Measurements from ENCODE around the gene C1QTNF6.
A peak's percentile ranks its signal among the peaks of the same experiment; 100 is the strongest.

The C1QTNF6 gene

DNA sequence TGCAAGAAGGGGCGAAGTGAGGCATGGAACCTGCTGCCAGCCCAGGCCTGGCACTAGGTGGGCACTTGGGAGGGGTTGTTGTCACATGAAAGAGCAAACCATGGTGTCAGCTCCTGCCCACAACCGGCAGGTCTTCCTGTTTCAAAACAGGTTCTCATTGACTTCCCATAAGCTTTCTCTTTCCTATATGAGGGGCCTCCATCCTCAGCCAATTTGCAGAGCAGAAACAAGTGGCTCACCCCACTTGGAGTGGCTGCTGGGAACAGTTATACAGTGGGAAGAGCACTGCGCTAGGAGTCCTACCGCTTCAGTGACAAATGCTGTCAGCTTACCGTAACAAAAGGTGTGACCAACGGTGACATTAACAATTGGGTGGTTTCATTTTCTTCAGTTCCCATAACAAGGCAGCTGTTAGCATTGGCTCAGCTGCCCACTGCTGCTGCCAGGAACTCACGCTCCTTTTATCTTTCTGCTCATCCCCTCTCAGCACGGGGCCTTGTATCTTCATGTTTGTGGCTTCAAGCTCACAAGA is 34.5 kb upstream of the C1QTNF6 start:
- H3K27me3 ChIP-seq (ENCODE audit: insufficient read depth, insufficient read length) = no peaks in the 10 kb centered on the region
- DNase-seq (ENCODE audit: low read depth, low spot score) = no peak
- H3K9me3 ChIP-seq (ENCODE audit: insufficient read depth, low read length) = no peaks in the 10 kb centered on the region; the same call in 1 of the 2 replicates
- H3K4me1 ChIP-seq (ENCODE audit: insufficient read depth, insufficient read length) = no peaks in the 10 kb centered on the region
- no peak for TF ChIP-seq ZNF274 (IDR thresholded peaks at IDR 0.05; ENCODE audit: low read depth, low read length)
- TF ChIP-seq SUZ12 (IDR thresholded peaks at IDR 0.05; ENCODE audit: extremely low read depth, insufficient read depth, insufficient read length) = no peak
- TF ChIP-seq YY1 (IDR thresholded peaks at IDR 0.05; ENCODE audit: insufficient read depth, insufficient read length) = no peak
- H3K36me3 ChIP-seq (ENCODE audit: insufficient read depth, insufficient read length, low read length) = peaks cover 6% of the 10 kb centered on the region
- H3K4me3 ChIP-seq (ENCODE audit: insufficient read length, low read depth) = no peak overlapping the region
- no peak overlapping the region for H3K9ac ChIP-seq (ENCODE audit: insufficient read length, low read depth)

GRCh38 chr22:37221424-37222333 is 33.6 kb upstream of the C1QTNF6 start:
- no peaks in the 10 kb centered on the region for H3K4me1 ChIP-seq (ENCODE audit: insufficient read depth, insufficient read length)
- H3K9ac ChIP-seq (ENCODE audit: insufficient read length, low read depth) = no peak overlapping the region
- peaks cover 6% of the 10 kb centered on the region for H3K36me3 ChIP-seq (ENCODE audit: insufficient read depth, insufficient read length, low read length)
- TF ChIP-seq YY1 (IDR thresholded peaks at IDR 0.05; ENCODE audit: insufficient read depth, insufficient read length) = no peak
- TF ChIP-seq SUZ12 (IDR thresholded peaks at IDR 0.05; ENCODE audit: extremely low read depth, insufficient read depth, insufficient read length) = no peak
- TF ChIP-seq ZNF274 (IDR thresholded peaks at IDR 0.05; ENCODE audit: low read depth, low read length) = no peak
- H3K4me3 ChIP-seq (ENCODE audit: insufficient read length, low read depth) = no peak overlapping the region
- DNase-seq (ENCODE audit: low read depth, low spot score) = no peak
- H3K27me3 ChIP-seq (ENCODE audit: insufficient read depth, insufficient read length) = no peaks in the 10 kb centered on the region
- H3K9me3 ChIP-seq (ENCODE audit: insufficient read depth, low read length) = no peaks in the 10 kb centered on the region; the same call in 1 of the 2 replicates

- H3K36me3 ChIP-seq (ENCODE audit: insufficient read depth, insufficient read length, low read length) = peaks cover 4% of the 10 kb centered on the region
- no peaks in the 10 kb centered on the region for H3K4me1 ChIP-seq (ENCODE audit: insufficient read depth, insufficient read length)
- TF ChIP-seq SUZ12 (IDR thresholded peaks at IDR 0.05; ENCODE audit: extremely low read depth, insufficient read depth, insufficient read length) (no peak), ZNF274 (IDR thresholded peaks at IDR 0.05; ENCODE audit: low read depth, low read length) (peak; percentile 17; the same call in 1 of the 2 replicates)
- no peaks in the 10 kb centered on the region; the same call in 1 of the 2 replicates for H3K9me3 ChIP-seq (ENCODE audit: insufficient read depth, low read length)
- no peak overlapping the region for H3K4me3 ChIP-seq (ENCODE audit: insufficient read length, low read depth)
- no peak for DNase-seq (ENCODE audit: low read depth, low spot score)
- no peaks in the 10 kb centered on the region for H3K27me3 ChIP-seq (ENCODE audit: insufficient read depth, insufficient read length)
- H3K9ac ChIP-seq (ENCODE audit: insufficient read length, low read depth) = no peak overlapping the region
Observed at GRCh38 chr22:37220543-37220981, 32.5 kb upstream of the C1QTNF6 start.

- TF ChIP-seq YY1 (IDR thresholded peaks at IDR 0.05; ENCODE audit: insufficient read depth, insufficient read length) (no peak), SUZ12 (IDR thresholded peaks at IDR 0.05; ENCODE audit: extremely low read depth, insufficient read depth, insufficient read length) (no peak), ZNF274 (IDR thresholded peaks at IDR 0.05; ENCODE audit: low read depth, low read length) (no peak)
- H3K9ac ChIP-seq (ENCODE audit: insufficient read length, low read depth) = no peak overlapping the region
- no peaks in the 10 kb centered on the region for H3K36me3 ChIP-seq (ENCODE audit: insufficient read depth, insufficient read length, low read length)
- no peaks in the 10 kb centered on the region; the same call in 1 of the 2 replicates for H3K9me3 ChIP-seq (ENCODE audit: insufficient read depth, low read length)
- H3K4me1 ChIP-seq (ENCODE audit: insufficient read depth, insufficient read length) = no peaks in the 10 kb centered on the region
- H3K27me3 ChIP-seq (ENCODE audit: insufficient read depth, insufficient read length) = no peaks in the 10 kb centered on the region
- no peak for DNase-seq (ENCODE audit: low read depth, low spot score)
- H3K4me3 ChIP-seq (ENCODE audit: insufficient read length, low read depth) = no peak overlapping the region
Observed at GRCh38 chr22:37219533-37219932, 31.5 kb upstream of the C1QTNF6 start.

DNA sequence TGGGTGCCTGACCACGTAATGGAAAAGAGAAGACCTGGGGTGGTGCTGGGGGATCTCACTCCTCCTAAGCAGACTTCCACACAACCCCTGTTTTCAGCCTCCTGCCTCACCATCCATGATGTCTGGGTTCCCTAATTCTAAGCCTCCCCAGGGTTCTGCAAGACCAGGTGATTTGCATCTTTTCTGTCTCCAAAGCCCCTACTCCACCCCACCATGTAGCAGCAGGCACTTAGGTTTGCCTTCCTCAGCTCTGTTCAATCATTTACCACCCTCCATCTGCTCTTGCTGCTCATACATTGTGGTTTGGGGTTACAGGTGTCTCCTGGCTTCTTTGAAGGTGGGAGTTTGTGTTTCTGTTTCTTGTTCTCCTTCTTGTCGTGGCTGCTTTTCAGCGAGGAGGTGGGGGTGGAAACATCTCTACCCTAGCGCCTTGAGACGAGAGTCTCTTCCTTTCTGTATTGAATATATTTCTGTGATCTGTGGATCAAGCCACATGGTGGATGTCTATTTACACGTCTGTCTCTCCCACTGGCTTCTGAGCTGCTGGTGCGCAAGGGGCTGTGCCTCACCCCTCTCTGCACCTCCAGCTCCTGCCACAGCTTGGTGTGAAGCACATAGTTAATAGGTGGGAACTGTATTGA is 30.8 kb upstream of the C1QTNF6 start:
- Histone ChIP-seq H3K27me3 (ENCODE audit: insufficient read depth, insufficient read length) (no peaks in the 10 kb centered on the region), H3K9me3 (ENCODE audit: insufficient read depth, low read length) (no peaks in the 10 kb centered on the region; the same call in 1 of the 2 replicates), H3K36me3 (ENCODE audit: insufficient read depth, insufficient read length, low read length) (no peaks in the 10 kb centered on the region), H3K4me1 (ENCODE audit: insufficient read depth, insufficient read length) (no peaks in the 10 kb centered on the region), H3K9ac (ENCODE audit: insufficient read length, low read depth) (no peak overlapping the region), H3K4me3 (ENCODE audit: insufficient read length, low read depth) (no peak overlapping the region)
- no peak for TF ChIP-seq ZNF274 (IDR thresholded peaks at IDR 0.05; ENCODE audit: low read depth, low read length)
- TF ChIP-seq YY1 (IDR thresholded peaks at IDR 0.05; ENCODE audit: insufficient read depth, insufficient read length) = no peak
- DNase-seq (ENCODE audit: low read depth, low spot score) = no peak

GRCh38 chr22:37218399-37218770 is 30.3 kb upstream of the C1QTNF6 start:
- no peaks in the 10 kb centered on the region for H3K27me3 ChIP-seq (ENCODE audit: insufficient read depth, insufficient read length)
- no peak overlapping the region for H3K4me3 ChIP-seq (ENCODE audit: insufficient read length, low read depth)
- no peak overlapping the region for H3K9ac ChIP-seq (ENCODE audit: insufficient read length, low read depth)
- TF ChIP-seq YY1 (IDR thresholded peaks at IDR 0.05; ENCODE audit: insufficient read depth, insufficient read length) = no peak
- TF ChIP-seq ZNF274 (IDR thresholded peaks at IDR 0.05; ENCODE audit: low read depth, low read length) = no peak
- TF ChIP-seq SUZ12 (IDR thresholded peaks at IDR 0.05; ENCODE audit: extremely low read depth, insufficient read depth, insufficient read length) = no peak
- H3K36me3 ChIP-seq (ENCODE audit: insufficient read depth, insufficient read length, low read length) = no peaks in the 10 kb centered on the region
- no peaks in the 10 kb centered on the region; the same call in 1 of the 2 replicates for H3K9me3 ChIP-seq (ENCODE audit: insufficient read depth, low read length)
- no peaks in the 10 kb centered on the region for H3K4me1 ChIP-seq (ENCODE audit: insufficient read depth, insufficient read length)
- no peak for DNase-seq (ENCODE audit: low read depth, low spot score)

DNA sequence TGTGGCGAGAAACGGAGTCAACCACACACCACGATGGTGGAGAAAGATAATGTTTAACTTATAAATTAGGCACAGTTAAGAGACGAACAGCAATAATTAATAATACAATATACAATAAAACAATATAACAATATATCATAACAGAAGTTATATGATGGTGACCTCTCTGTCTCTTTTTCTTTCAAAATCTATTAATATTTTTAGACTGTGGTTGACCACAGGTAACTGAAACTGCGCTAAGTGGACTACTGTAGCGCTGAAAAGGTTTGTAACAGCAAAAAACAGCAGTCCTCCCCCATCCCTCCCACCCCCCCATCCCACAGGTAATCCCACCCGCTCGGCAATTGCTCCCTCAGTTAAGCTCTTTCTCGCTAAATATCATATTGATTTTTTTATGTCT is 27.8 kb upstream of the C1QTNF6 start:
- DNase-seq (ENCODE audit: low read depth, low spot score) = no peak

More for the DNA sequence above, 27.8 kb upstream of the C1QTNF6 start:
- Histone ChIP-seq H3K9ac (ENCODE audit: insufficient read length, low read depth) (no peak overlapping the region), H3K4me3 (ENCODE audit: insufficient read length, low read depth) (no peak overlapping the region), H3K4me1 (ENCODE audit: insufficient read depth, insufficient read length) (peaks cover 5% of the 10 kb centered on the region), H3K36me3 (ENCODE audit: insufficient read depth, insufficient read length, low read length) (no peaks in the 10 kb centered on the region), H3K27me3 (ENCODE audit: insufficient read depth, insufficient read length) (peaks cover 6% of the 10 kb centered on the region), H3K9me3 (ENCODE audit: insufficient read depth, low read length) (no peaks in the 10 kb centered on the region)
- TF ChIP-seq ZNF274 (IDR thresholded peaks at IDR 0.05; ENCODE audit: low read depth, low read length) = no peak
- no peak for TF ChIP-seq YY1 (IDR thresholded peaks at IDR 0.05; ENCODE audit: insufficient read depth, insufficient read length)
- no peak for TF ChIP-seq SUZ12 (IDR thresholded peaks at IDR 0.05; ENCODE audit: extremely low read depth, insufficient read depth, insufficient read length)
